Measurements from ENCODE around the gene ASXL2. TPM values are rescaled to one million over a fixed set of nuclear protein-coding genes. Genes with fewer than 3 reads are reported as not detected.
"Not testable (repeated sequence)": the region's sequence is repeated elsewhere in the genome, so short reads cannot be mapped to it uniquely, and the experiment has no call there.

ASXL2 gene
- polyA plus RNA-seq, 1 donor from 2014 or later, result 2.9 TPM

GRCh38 chr2:25899404-25899970, 21.2 kb upstream of the ASXL2 start:
- H3K27me3 ChIP-seq (ENCODE audit: insufficient read depth, low read depth, low read length), result no peaks in the 10 kb centered on the region
- H3K79me2 ChIP-seq (replicated peaks; ENCODE audit: insufficient read depth, low read length), result no peaks in the 10 kb centered on the region
- H3K27ac ChIP-seq (ENCODE audit: low read length), result no peak overlapping the region
- no peak overlapping the region for H3K4me3 ChIP-seq (ENCODE audit: low read length)
- no peaks in the 10 kb centered on the region for H3K36me3 ChIP-seq (ENCODE audit: insufficient read depth, low read length)
- H2AFZ ChIP-seq (ENCODE audit: low read depth, low read length), result no peak overlapping the region
- H3K9ac ChIP-seq (ENCODE audit: low read length), result no peak overlapping the region
- H4K20me1 ChIP-seq (ENCODE audit: insufficient read depth), result no peaks in the 10 kb centered on the region
- no peaks in the 10 kb centered on the region for H3K9me3 ChIP-seq (ENCODE audit: low read length)
- no peaks in the 10 kb centered on the region for H3K9me2 ChIP-seq (ENCODE audit: insufficient read depth, low read length)
- no peak overlapping the region for H3K4me2 ChIP-seq (ENCODE audit: low read length)
- H3F3A ChIP-seq (ENCODE audit: insufficient read depth, low read length, poor library complexity, severe bottlenecking), result no peaks in the 10 kb centered on the region
- TF ChIP-seq CTCF (IDR thresholded peaks at IDR 0.05; ENCODE audit: poor library complexity, severe bottlenecking) (no peak), EP300 (conservative IDR thresholded peaks at IDR 0.05; ENCODE audit: poor library complexity, severe bottlenecking) (no peak), EZH2 (IDR thresholded peaks at IDR 0.05; ENCODE audit: borderline replicate concordance, insufficient read depth, low read length, poor library complexity, severe bottlenecking) (no peak)

DNA sequence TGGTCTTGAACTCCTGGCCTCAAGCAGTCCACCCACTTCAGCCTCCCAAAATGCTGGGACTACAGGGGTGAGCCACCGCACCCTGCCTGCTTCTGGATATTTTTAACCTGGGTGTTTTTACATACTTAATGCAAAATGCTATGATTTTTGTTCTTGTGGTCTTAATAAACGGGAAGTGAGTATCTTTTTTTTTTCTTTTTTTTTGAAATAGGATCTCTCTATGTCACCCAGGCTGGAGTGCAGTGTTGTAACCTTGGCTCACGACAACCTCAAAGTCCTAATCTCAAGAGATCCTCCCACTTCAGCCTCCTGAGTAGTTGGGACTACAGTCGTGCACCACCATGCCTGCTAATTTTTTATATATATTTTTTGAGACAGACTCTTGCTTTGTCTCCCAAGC, 19.2 kb upstream of the ASXL2 start:
- Histone ChIP-seq H2AFZ (ENCODE audit: low read depth, low read length) (no peak overlapping the region), H3K9me3 (ENCODE audit: low read length) (no peaks in the 10 kb centered on the region), H3F3A (ENCODE audit: insufficient read depth, low read length, poor library complexity, severe bottlenecking) (no peaks in the 10 kb centered on the region), H3K27me3 (ENCODE audit: insufficient read depth, low read depth, low read length) (no peaks in the 10 kb centered on the region), H3K36me3 (ENCODE audit: insufficient read depth, low read length) (no peaks in the 10 kb centered on the region), H4K20me1 (ENCODE audit: insufficient read depth) (no peaks in the 10 kb centered on the region), H3K4me2 (ENCODE audit: low read length) (no peak overlapping the region), H3K4me3 (ENCODE audit: low read length) (no peak overlapping the region), H3K79me2 (replicated peaks; ENCODE audit: insufficient read depth, low read length) (no peaks in the 10 kb centered on the region), H3K9me2 (ENCODE audit: insufficient read depth, low read length) (no peaks in the 10 kb centered on the region), H3K27ac (ENCODE audit: low read length) (no peak overlapping the region), H3K9ac (ENCODE audit: low read length) (no peak overlapping the region)
- TF ChIP-seq RAD21 (conservative IDR thresholded peaks at IDR 0.05) (no peak), REST (IDR thresholded peaks at IDR 0.05; ENCODE audit: borderline replicate concordance) (no peak), EP300 (conservative IDR thresholded peaks at IDR 0.05; ENCODE audit: poor library complexity, severe bottlenecking) (no peak), CTCF (IDR thresholded peaks at IDR 0.05; ENCODE audit: poor library complexity, severe bottlenecking) (no peak), EZH2 (IDR thresholded peaks at IDR 0.05; ENCODE audit: borderline replicate concordance, insufficient read depth, low read length, poor library complexity, severe bottlenecking) (no peak), MXI1 (conservative IDR thresholded peaks at IDR 0.05; ENCODE audit: poor library complexity, severe bottlenecking) (no peak), SMC3 (conservative IDR thresholded peaks at IDR 0.05; ENCODE audit: poor library complexity) (no peak)

GRCh38 chr2:25896308-25896707, 18.0 kb upstream of the ASXL2 start:
- not testable (repeated sequence) for H3K9me2 ChIP-seq (ENCODE audit: insufficient read depth, low read length); H3K27me3 ChIP-seq (ENCODE audit: insufficient read depth, low read depth, low read length); H2AFZ ChIP-seq (ENCODE audit: low read depth, low read length); H4K20me1 ChIP-seq (ENCODE audit: insufficient read depth); H3K9me3 ChIP-seq (ENCODE audit: low read length); H3F3A ChIP-seq (ENCODE audit: insufficient read depth, low read length, poor library complexity, severe bottlenecking); H3K4me3 ChIP-seq (ENCODE audit: low read length); H3K4me2 ChIP-seq (ENCODE audit: low read length); H3K27ac ChIP-seq (ENCODE audit: low read length); H3K79me2 ChIP-seq (replicated peaks; ENCODE audit: insufficient read depth, low read length); H3K36me3 ChIP-seq (ENCODE audit: insufficient read depth, low read length); H3K9ac ChIP-seq (ENCODE audit: low read length)

All from neural cell (in vitro differentiated cells).